ENCODE measurements around the gene BICRA. TPM values are rescaled to one million over a fixed set of nuclear protein-coding genes. Genes with fewer than 3 reads are reported as not detected.
"Not testable (repeated sequence)": the region's sequence is repeated elsewhere in the genome, so short reads cannot be mapped to it uniquely, and the experiment has no call there.

Gene BICRA
- total RNA-seq, 2 experiments from 2014 or later: 9.8 to 13.3 TPM

GRCh38 chr19:47583161-47583560 lies 25.8 kb upstream of the BICRA start:
- ATAC-seq; H3K36me3 Mint-ChIP-seq (ENCODE audit: low read depth); intact Hi-C loops (cut with DNase I, micrococcal nuclease); H3K27me3 Mint-ChIP-seq; POLR2A ChIA-PET; DNase-seq; H3K27ac Mint-ChIP-seq; H3K4me3 Mint-ChIP-seq; H3K9me3 Mint-ChIP-seq (ENCODE audit: low read depth): not testable (repeated sequence)
- H3K4me1 Mint-ChIP-seq: peaks cover 26% of the 10 kb centered on the region
- CTCF ChIA-PET: interaction anchor here (0.7 to 1.1 kb wide), 2 partner anchors 43 to 129 kb away, joined by 3 to 4 read pairs; no protein-coding TSS in a partner anchor

DNA sequence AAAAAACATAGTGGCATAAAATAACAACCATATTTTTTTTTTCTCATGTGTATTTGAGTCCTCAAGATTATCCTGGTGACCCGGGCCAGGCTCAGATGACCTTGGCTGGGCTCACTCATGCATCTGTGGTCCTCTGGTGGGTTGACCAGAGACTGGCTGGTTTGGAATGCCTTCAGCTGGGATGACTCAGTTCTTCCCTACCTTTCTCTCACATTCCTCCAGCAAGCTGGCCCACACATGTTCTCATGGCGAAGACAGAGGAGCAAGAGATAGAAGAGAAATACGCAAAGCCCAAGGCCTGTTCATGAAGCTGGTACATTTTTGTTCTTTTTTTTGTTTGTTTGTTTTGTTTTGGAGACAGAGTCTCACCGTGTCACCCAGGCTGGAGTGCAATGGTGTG lies 21.6 kb upstream of the BICRA start:
- ChIA-PET POLR2A (interaction anchor here (1.4 kb wide), 1 partner anchor 14 kb away, joined by 4 read pairs; no protein-coding TSS in a partner anchor), CTCF (no interaction called here)
- DNase-seq (no peak), ATAC-seq (no peak)
- Mint-ChIP-seq H3K4me1 (peaks cover 4% of the 10 kb centered on the region), H3K27ac (no peak overlapping the region), H3K9me3 (ENCODE audit: low read depth) (peaks cover 5% of the 10 kb centered on the region), H3K36me3 (ENCODE audit: low read depth) (no peaks in the 10 kb centered on the region), H3K27me3 (no peaks in the 10 kb centered on the region), H3K4me3 (no peak overlapping the region)
- intact Hi-C loops (cut with DNase I, micrococcal nuclease): no loop called here

GRCh38 chr19:47589824-47590223 lies 19.1 kb upstream of the BICRA start:
- Mint-ChIP-seq H3K9me3 (ENCODE audit: low read depth) (peaks cover 5% of the 10 kb centered on the region), H3K4me3 (no peak overlapping the region), H3K27ac (no peak overlapping the region), H3K4me1 (no peaks in the 10 kb centered on the region), H3K27me3 (no peaks in the 10 kb centered on the region), H3K36me3 (ENCODE audit: low read depth) (no peaks in the 10 kb centered on the region)
- intact Hi-C loops (cut with DNase I, micrococcal nuclease): no loop called here
- no peak for ATAC-seq
- POLR2A ChIA-PET: no interaction called here
- CTCF ChIA-PET: interaction anchor here (0.6 kb wide), 1 partner anchor 16 kb away, joined by 3 read pairs; no protein-coding TSS in a partner anchor
- no peak for DNase-seq

DNA sequence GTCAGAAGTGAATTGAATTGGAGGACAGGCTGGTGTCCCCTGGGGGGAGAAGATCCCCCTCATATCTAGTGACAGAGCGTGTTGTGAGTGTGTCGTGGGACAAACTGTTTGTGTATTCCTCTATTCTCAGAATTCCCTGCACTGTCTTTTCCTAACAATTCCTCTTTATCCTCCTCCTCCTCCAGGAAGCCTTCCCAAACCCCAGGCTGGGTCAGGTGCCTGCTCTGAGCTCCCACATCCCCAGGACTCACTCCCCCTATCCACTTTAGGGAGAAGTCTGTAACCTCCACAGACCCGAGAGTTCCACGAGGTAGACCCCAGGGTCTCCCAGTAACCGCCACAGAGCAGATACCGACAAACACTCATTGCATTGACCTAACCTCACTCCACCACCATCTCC lies 15.1 kb upstream of the BICRA start:
- intact Hi-C loops (cut with DNase I, micrococcal nuclease): no loop called here
- Mint-ChIP-seq H3K36me3 (ENCODE audit: low read depth) (no peaks in the 10 kb centered on the region), H3K27me3 (no peaks in the 10 kb centered on the region), H3K4me3 (no peak overlapping the region), H3K27ac (no peak overlapping the region), H3K4me1 (peaks cover 8% of the 10 kb centered on the region), H3K9me3 (ENCODE audit: low read depth) (no peaks in the 10 kb centered on the region)
- ATAC-seq: no peak
- CTCF ChIA-PET: no interaction called here
- no peak for DNase-seq
- POLR2A ChIA-PET: no interaction called here

DNA sequence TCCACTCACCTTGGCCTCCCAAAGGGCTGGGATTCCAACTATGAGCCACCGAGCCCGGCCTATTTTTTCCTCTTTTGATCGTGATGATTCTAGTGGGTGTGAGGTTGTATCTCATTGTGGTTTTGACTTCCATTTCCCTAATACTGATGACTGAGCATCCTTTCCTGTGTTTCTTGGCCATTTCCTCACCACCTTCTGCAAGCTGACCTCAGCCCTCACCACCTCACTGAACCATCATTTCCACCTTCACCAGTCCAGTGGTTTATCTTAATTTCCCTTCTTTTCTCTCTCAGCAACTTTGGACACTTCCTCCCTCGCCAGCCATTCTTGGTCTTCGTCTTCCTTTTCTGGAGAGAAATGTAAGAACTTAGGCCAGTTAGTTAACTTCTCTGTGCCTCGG lies 13.0 kb upstream of the BICRA start:
- Mint-ChIP-seq H3K4me1 (peaks cover 19% of the 10 kb centered on the region), H3K9me3 (ENCODE audit: low read depth) (no peaks in the 10 kb centered on the region), H3K27me3 (no peaks in the 10 kb centered on the region), H3K27ac (no peak overlapping the region), H3K36me3 (ENCODE audit: low read depth) (no peaks in the 10 kb centered on the region), H3K4me3 (no peak overlapping the region)
- DNase-seq (no peak), ATAC-seq (no peak)
- intact Hi-C loops (cut with DNase I, micrococcal nuclease): no loop called here
- ChIA-PET POLR2A (no interaction called here), CTCF (interaction anchor here (1.1 kb wide), 1 partner anchor 15 kb away, joined by 5 read pairs; no protein-coding TSS in a partner anchor)

- intact Hi-C loops (cut with DNase I, micrococcal nuclease): no loop called here
- peak overlapping the region; percentile 12 for H3K27ac Mint-ChIP-seq
- H3K27me3 Mint-ChIP-seq: no peaks in the 10 kb centered on the region
These were observed 10.3 kb upstream of the BICRA start for GRCh38 chr19:47598407-47599349.

DNA sequence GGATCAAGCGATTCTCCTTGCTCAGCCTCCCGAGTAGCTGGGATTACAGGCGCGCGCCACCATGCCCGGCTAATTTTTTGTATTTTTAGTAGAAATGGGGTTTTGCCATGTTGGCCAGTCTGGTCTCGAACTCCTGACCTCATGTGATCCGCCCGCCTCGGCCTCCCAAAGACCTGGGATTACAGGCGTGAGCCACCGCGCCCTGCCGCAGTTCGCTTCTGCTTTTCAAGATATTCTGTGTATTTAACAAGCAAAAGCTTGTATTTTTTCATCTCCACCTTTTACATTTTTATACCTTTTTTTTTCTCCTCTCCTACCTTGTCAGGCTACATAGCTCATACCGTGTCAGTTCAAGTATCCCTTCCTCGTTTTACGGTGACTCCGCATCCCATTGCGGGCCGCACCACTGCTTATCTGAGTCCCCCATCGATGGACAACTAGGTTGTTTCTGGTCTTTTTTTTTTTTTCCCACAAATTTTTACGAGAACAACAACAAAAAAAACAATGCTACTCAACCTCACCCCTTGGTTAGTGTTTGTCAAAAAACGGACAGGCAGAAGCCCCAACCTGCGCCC lies 9.2 kb upstream of the BICRA start:
- not testable (repeated sequence) for H3K9me3 Mint-ChIP-seq (ENCODE audit: low read depth); H3K27me3 Mint-ChIP-seq; H3K36me3 Mint-ChIP-seq (ENCODE audit: low read depth); ATAC-seq; DNase-seq
- peaks cover 31% of the 10 kb centered on the region for H3K4me1 Mint-ChIP-seq
- ChIA-PET CTCF (interaction anchor here (0.7 to 2.5 kb wide), 3 partner anchors 11 to 86 kb away, joined by 3 to 7 read pairs (median 4); no protein-coding TSS in a partner anchor), POLR2A (interaction anchor here (0.7 to 1.7 kb wide), 4 partner anchors 9 to 1147 kb away, joined by 3 to 9 read pairs (median 4); partner anchors contain the start of genes BICRA, IZUMO1 and KPTN)
- H3K27ac Mint-ChIP-seq: peak overlapping the region; percentile 88
- intact Hi-C loops (cut with DNase I, micrococcal nuclease): loop anchor here (1.0 to 10.0 kb wide), 13 partner anchors 9 to 725 kb away; partner anchors contain the start of genes DHX34 (in 2 of the 2), NAPA (in 2 of the 2), CCDC9 (in 1 of the 2) and EMP3 (in 1 of the 2)
- peak overlapping the region; percentile 79 for H3K4me3 Mint-ChIP-seq

More at GRCh38 chr19:47598407-47599349, 10.3 kb upstream of the BICRA start:
- ATAC-seq (no peak), DNase-seq (no peak)
- H3K4me3 Mint-ChIP-seq: peak overlapping the region; percentile 79
- no peaks in the 10 kb centered on the region for H3K9me3 Mint-ChIP-seq (ENCODE audit: low read depth)
- H3K36me3 Mint-ChIP-seq (ENCODE audit: low read depth): no peaks in the 10 kb centered on the region
- POLR2A ChIA-PET: no interaction called here
- CTCF ChIA-PET: interaction anchor here (0.7 kb wide), 1 partner anchor 170 kb away, joined by 3 read pairs; no protein-coding TSS in a partner anchor
- H3K4me1 Mint-ChIP-seq: peaks cover 23% of the 10 kb centered on the region

DNA sequence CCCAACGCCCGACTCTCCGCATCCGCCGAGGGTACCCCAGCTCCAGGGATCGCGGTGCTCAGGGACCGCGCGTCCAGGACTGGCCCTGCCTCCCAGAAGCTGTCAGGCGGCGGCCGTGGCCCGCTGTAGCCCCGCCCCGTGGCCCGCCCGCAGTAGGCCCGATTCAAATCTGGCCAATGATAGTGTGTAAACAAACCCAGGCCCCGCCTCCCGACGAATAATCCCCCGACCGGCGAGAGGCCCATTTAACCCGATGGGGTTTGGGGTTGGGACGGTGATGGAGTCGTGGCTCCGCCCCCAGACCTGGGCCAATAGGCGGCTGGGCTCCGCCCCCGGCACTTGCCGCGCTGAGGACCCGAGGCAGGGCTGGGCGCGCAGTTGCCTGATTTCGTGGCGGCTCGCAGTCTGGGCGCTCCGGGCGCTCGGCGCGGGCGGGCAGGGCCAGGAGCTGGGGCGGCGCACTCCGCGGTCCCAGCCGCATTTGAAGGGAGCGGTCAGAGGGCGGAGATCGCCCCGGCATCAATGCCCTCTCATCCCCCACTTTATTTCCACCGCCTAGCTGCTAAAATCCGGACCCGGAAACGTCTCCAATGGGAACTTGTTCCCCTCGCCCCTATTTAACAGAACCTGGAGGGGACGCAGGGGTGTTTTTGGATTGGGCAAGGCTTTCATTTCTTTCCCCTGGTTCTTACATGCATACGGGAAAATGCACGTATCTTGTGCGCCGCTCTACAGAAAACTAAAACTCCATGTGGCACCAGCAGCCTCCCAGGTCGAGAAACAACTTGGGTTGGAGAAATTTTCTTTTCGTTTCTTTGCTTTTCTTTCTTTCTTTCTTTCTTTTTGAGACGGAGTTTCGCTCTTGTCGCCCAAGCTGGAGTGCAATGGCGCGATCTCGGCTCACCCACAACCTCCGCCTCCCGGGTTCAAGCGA lies 8.4 kb upstream of the BICRA start:
- Mint-ChIP-seq H3K4me1 (peaks cover 31% of the 10 kb centered on the region), H3K27me3 (no peaks in the 10 kb centered on the region), H3K4me3 (peak overlapping the region; percentile 79), H3K36me3 (ENCODE audit: low read depth) (no peaks in the 10 kb centered on the region), H3K27ac (peak overlapping the region; percentile 89), H3K9me3 (ENCODE audit: low read depth) (no peaks in the 10 kb centered on the region)
- ChIA-PET CTCF (interaction anchor here (0.6 to 2.5 kb wide), 5 partner anchors 10 to 223 kb away, joined by 3 to 7 read pairs (median 4); no protein-coding TSS in a partner anchor), POLR2A (interaction anchor here (1.1 to 1.8 kb wide), 4 partner anchors 8 to 116 kb away, joined by 4 to 9 read pairs (median 4); partner anchors contain the start of genes BICRA and KPTN)
- intact Hi-C loops (cut with DNase I, micrococcal nuclease): loop anchor here (1.0 to 10.0 kb wide), 13 partner anchors 8 to 724 kb away; partner anchors contain the start of genes DHX34 (in 2 of the 2), NAPA (in 2 of the 2), CCDC9 (in 1 of the 2) and EMP3 (in 1 of the 2)
- peak; percentile 98 for ATAC-seq
- peak; percentile 100 for DNase-seq

DNA sequence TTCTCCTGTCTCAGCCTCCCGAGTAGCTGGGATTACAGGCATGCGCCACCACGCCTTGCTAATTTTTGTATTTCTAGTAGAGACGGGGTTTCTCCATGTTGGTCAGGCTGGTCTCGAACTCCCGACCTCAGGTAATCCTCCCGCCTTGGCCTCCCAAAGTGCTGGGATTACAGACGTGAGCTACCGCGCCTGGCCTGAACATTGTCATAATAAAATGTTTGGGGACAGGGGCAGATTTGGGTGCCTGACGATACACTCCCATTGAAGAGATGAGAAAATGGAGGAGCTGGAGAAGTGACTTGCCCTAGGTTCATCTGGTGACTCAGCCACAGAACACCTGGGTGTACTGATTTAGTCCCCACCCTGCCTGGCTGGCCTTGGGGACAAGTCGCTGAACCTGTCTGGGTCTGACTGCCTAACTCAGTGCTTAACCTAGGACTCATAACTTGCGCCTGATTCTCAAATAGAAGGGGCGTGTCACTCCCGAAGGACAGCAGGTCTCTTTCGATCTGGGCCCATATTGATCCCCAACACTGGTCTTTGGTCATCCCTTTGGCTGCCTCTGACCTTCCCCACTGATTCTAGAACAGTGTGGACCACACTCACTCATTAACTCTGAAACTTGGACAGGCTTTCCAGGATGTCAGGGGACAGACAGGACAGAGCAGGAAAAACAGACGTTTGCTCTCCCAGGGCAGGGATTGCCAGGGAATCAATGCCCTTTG lies 7.6 kb upstream of the BICRA start:
- Mint-ChIP-seq H3K36me3 (ENCODE audit: low read depth) (no peaks in the 10 kb centered on the region), H3K27me3 (no peaks in the 10 kb centered on the region), H3K9me3 (ENCODE audit: low read depth) (no peaks in the 10 kb centered on the region), H3K4me1 (peaks cover 27% of the 10 kb centered on the region), H3K4me3 (peak overlapping the region; percentile 79), H3K27ac (peak overlapping the region; percentile 89)
- DNase-seq (peak; percentile 50), ATAC-seq (no peak)
- POLR2A ChIA-PET: interaction anchor here (1.7 to 1.8 kb wide), 2 partner anchors 9 to 13 kb away, joined by 4 to 9 read pairs; no protein-coding TSS in a partner anchor
- intact Hi-C loops (cut with DNase I, micrococcal nuclease): loop anchor here (5.0 to 10.0 kb wide), 3 partner anchors 257 to 723 kb away; partner anchors contain the start of genes DHX34 (in 1 of the 2), EMP3 (in 1 of the 2) and TMEM160 (in 1 of the 2)
- CTCF ChIA-PET: interaction anchor here (0.6 to 2.5 kb wide), 4 partner anchors 9 to 223 kb away, joined by 3 to 7 read pairs (median 4); no protein-coding TSS in a partner anchor

All from activated CD4-positive, alpha-beta T cell treated with anti-CD3 and anti-CD28 coated beads for 36 hours (primary cell).